ENCODE results near the gene CD40. TPM values are rescaled to one million over a fixed set of nuclear protein-coding genes. Genes with fewer than 3 reads are reported as not detected.

Gene CD40
- total RNA-seq, 1 donor from 2014 or later = 0.62 TPM

DNA sequence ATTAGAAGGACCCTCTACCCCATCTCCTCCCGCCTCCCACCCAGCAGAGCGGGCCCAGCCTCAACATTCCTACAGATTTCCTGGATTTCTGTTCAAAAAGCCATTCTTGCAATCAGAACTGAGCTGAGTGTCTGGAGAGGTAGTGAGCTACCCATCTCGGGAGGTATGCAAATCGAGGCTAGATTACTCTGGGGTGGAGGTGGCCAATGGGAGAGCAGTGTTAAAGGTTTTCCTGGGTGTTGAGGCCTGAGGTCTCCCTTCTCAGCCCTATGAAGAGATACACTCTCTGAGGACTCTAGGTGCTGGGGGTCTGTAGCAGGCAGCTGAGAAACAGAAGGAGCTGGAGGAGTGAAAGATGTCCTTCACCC, 57.0 kb downstream of the CD40 start:
- DNase-seq = no peak

DNA sequence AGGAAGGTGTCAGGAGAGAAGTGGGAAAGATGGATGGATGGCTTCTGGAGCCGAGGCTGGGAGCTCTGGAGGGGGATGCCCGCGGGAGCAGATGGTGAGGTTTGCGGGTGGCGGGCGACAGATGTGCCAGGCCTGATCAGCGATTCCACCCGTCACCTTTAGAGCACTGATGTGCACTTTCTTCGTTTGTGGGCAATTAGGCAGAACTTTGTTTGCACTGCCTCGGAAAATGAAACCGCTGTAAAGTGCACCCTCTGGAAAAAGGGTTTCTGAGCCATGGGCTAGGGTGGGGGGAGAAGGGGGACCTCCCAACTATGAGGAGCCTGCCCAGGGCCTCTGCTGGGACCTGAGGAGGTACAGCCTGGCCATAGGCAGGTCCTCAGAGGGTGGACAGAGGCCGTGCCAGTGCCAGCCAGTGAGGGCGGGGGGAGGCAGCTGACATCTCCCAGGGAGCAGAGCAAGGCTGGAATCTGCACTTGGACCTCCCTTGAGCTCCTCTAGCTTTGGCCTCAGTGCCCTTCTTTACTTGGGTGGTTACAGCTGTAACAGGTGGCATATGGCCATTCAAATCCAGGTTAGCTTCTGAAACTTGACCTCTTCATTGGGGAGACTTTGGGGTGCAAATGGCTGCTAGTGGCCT, 58.7 kb downstream of the CD40 start:
- no peak for DNase-seq

DNA sequence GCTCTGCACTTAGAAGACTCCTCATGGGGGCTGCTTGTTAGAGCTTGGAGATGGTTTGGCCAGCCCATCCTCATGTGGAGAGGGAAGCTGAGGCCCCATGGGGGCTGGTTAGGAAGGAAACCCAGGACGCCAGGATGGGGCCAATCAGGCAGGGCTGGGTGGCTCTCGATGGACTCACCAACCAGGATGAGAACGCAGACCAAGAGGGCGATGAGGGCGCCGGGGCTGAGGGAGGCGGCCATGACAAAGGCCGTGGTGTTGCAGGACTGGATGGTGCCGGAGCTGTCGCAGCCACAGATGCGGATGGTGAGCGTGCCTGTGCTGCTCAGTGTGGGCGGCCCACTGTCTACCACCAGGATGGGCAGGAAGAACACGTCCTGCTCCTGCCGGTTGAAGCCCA, 59.7 kb downstream of the CD40 start:
- no peak for DNase-seq

DNA sequence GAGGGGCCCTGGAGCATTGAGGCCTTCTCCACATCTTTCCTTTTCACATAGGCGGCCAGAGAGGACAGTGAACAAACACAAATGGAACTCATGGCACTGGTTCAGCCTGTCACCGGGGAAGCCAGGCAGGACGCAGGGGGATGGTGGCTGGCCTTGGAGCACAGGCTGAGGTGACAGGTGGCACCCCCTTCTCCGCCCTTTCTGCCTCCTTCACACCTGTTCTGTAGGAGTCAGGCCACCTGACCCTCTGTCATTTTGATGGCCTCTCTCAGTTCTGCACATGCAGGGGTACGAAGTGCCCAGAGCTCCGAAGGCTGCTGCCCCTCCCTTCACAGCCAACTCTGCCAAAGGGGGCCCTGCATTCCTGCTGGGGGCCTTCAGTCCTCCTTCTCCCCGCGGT, 60.8 kb downstream of the CD40 start:
- DNase-seq = no peak

Other genes with a start within 250 kb of the CD40 start
- 5.5 TPM for gene ZSWIM1, start 237.1 kb upstream of the CD40 start, total RNA-seq
- gene SPATA25, start 230.7 kb upstream of the CD40 start, total RNA-seq = 1.7 TPM
- gene NEURL2, start 227.1 kb upstream of the CD40 start, total RNA-seq = 2.8 TPM
- gene CTSA, start 227.0 kb upstream of the CD40 start, total RNA-seq = 15.8 TPM
- gene PLTP, start 206.2 kb upstream of the CD40 start, total RNA-seq = 19.0 TPM
- gene PCIF1, start 183.6 kb upstream of the CD40 start, total RNA-seq = 14.5 TPM
- 13.9 TPM for gene ZNF335, start 146.1 kb upstream of the CD40 start, total RNA-seq
- gene MMP9, start 109.4 kb upstream of the CD40 start, total RNA-seq = not detected
- gene SLC12A5, start 89.1 kb upstream of the CD40 start, total RNA-seq = 19.2 TPM
- 20.4 TPM for gene NCOA5, start 28.4 kb upstream of the CD40 start, total RNA-seq
- 0.31 TPM for gene CDH22, start 190.2 kb downstream of the CD40 start, total RNA-seq

All from occipital lobe (tissue), 2 donors.